ENCODE results near the gene RNU1-2.
"Not testable (repeated sequence)": the region's sequence is repeated elsewhere in the genome, so short reads cannot be mapped to it uniquely, and the experiment has no call there.

RNU1-2 gene

DNA sequence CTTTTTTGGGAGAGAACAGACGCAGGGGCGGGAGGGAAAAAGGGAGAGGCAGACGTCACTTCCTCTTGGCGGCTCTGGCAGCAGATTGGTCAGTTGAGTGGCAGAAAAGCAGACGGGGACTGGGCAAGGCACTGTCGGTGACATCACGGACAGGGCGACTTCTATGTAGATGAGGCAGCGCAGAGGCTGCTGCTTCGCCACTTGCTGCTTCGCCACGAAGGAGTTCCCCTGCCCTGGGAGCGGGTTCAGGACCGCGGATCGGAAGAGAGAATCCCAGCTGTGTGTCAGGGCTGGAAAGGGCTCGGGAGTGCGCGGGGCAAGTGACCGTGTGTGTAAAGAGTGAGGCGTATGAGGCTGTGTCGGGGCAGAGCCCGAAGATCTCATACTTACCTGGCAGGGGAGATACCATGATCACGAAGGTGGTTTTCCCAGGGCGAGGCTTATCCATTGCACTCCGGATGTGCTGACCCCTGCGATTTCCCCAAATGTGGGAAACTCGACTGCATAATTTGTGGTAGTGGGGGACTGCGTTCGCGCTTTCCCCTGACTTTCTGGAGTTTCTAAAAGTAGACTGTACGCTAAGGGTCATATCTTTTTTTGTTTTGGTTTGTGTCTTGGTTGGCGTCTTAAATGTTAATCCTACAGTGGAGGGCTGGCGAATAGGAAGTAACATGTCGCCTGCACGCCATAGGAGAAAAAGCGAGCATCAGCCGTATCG is at the start of gene RNU1-2:
Gene RNU1-2 (plus strand): TSS at position 383 of the 718 bp plus-strand sequence.
- peak; percentile 68 for DNase-seq (ENCODE audit: low read depth)

DNA sequence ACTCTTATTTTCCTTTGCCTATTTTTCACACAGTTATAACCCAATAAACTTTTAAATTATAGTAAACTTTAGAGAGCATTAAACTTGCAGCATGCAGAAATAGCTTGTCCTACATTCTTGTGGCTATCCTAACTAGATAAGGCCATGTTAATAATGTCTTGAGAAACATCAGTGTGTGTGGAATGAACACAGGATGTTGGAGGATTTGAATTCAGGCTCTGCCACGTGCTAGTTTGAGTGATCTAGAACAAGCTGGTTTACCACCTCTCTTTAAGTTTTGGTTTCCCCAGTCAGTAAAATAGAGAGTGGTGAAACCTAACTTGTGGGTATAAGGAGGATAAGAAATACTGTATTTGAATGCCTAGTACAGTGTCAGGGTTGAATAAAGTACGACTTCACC is 39.6 kb upstream of the RNU1-2 start:
- DNase-seq (ENCODE audit: low read depth) = not testable (repeated sequence)

DNA sequence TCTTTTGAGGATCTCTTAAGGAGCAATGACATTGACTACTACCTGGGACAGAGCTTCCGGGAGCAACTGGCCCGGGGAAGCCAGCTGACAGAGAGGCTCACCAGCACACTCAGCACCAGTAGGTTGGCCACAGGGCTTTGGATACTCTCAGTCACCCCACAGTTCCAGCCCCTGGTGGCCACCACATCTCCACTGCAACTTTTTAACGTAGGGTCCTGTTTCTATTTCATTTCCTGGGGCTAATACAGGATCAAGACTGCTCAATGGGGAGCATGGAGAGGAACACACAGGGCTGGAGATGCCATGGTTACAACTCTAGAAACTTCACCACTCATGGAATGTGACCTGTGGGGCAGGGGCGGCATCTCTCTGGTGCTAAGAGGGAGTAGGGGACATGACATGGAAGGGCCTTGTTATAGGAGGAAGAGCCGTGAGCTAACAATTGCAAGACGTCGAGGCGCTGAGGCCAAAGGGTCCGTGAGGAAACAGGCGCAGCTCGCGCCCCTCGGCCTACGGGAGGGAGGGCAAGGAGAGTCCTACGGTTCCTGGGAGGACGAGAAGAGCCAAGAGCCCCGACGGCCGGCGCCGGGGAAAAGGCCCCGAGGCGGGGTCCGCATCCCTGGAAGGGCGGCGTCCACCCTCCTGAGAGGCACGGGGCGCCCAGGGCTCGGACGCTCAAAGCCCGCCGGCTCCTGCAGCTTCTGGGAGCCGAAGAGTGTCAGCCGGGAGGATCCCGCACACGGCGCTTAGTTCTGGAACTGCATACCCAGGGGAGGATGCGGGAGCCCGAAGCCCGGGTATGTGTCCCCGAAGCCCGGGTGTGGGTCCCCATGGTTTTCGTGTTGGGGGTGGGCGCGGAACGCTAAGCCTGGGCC is 36.4 kb upstream of the RNU1-2 start:
- DNase-seq (ENCODE audit: low read depth) = not testable (repeated sequence)

DNA sequence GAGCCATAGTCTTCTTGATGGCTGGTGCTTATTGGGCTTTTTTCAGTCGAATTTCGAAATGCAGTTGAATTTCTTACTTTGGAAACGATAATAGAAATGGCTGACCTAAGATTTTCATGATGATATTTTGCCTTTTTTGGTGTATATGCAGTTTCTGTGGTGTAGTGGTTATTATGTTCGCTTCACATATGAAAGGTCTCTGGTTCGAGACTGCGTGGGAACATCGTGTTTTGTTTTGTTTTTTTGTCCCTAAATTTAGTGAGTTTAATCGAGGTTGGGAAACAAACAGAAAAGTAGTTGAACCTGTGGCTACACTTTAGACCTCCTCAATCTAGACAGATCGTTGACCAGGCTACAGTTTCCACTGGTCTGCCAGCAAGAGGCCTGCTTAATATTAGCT is 35.7 kb upstream of the RNU1-2 start:
- DNase-seq (ENCODE audit: low read depth) = not testable (repeated sequence)

DNA sequence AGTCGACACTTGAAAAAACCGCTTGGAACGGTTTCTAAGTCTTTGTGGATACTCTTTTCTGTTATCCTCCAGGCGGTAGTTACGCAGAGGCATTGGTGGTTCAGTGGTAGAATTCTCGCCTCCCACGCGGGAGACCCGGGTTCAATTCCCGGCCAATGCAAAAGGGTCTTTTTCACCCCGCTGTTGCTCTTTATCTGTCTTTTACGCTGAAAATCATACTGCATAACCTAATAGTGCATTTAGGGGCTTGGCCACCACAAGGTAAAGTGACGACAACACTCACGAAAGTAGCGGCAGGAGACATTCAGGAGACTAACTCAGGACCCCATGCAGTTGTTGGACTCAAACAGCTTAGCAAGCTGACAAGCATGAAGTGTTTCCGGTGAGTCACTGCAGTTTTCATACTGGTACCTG is 33.9 kb upstream of the RNU1-2 start:
- DNase-seq (ENCODE audit: low read depth) = not testable (repeated sequence)

DNA sequence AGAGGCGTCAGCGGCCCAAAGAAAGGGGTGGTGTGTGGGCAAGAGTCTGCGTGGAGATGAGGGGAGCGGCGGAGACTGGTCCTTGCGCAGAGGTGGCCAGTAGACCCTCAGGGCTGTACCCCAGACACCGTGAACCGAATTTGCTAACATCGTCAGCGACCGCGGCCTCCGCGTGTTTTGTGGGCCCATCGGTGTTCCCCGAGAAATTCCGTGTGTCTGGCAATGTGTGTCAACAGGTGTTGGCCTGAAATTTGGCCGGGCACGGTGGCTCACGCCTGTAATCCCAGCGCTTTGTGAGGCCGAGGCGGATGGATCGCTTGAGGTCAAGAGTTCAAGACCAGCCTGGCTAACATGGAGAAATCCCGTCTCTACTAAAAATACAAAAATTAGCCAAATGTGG is 33.4 kb upstream of the RNU1-2 start:
- DNase-seq (ENCODE audit: low read depth) = not testable (repeated sequence)

DNA sequence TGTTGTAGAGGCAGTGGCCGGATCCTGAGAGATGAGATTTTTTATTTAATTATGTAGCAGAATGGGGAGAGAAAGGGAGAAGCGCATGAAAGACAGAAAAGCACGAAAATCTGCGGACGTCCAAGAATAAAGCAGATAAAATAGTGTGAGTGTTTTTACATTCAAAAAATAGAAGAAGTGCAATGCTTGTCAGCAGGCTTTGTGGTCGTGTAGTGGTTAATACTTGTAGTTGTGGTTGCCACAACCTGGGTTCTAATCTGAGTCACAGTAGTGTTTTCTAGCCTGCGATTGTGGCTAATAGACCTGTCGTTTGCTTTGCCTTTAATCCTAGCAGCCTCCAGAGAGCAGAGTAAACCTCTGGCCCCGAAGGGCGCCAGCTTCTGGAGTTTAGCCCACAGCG is 32.8 kb upstream of the RNU1-2 start:
- DNase-seq (ENCODE audit: low read depth) = not testable (repeated sequence)

DNA sequence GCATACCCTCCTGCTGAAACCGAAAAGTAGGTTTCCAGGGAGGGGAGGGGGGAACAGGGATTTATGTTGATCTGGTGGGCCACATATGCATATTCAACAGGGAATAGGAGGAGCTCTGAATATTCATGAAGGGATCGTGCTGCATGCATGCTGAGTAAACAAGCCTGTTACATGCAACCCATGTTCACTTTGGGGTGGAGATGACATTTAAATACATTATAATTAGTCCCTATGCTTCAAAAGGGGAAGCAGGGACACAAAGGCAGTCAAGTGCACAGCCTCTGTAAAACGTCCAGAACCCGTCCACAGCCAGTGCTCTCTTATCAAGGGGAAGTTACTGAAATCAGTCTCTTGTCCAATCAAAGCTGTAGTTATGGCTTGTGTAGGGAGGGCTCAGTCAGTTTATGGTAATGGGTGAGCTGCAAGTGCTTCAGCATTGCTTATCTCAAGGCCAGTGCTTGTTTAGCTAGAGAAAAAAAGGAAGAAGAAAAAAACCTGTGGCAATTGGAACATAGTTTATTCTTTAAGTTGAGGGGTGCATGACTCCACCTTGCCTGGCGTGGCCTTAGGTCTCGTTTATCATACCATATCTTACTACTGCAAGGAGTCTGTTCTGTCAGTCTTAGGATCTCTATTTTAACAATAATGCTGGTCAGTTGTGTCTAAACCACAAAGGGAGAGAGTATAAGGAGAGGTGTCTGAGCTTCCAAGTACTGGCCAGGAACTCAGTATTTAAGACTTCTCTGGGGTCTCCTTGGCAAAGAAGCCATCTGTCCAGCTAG is 28.7 kb upstream of the RNU1-2 start:
- not testable (repeated sequence) for DNase-seq (ENCODE audit: low read depth)

DNA sequence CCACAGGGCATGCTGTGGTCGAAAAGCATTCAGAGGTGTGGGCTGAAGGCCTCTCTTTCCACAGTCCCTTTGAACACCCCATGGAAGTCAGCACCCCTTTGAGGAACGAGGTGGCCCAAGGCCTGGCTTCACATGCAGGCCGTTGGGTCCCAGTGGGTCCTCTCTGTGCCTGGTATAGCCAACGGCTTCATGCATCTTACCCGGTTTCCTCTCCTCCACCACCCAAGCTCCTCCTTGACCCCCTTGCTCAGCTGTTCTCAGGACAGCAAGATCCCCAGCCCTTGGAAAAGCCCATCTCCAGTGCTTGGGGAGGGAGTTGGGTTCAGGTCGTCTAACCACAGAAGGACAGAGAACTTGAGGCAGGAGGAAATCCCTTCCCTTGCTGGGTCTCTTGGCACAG is 27.0 kb upstream of the RNU1-2 start:
- not testable (repeated sequence) for DNase-seq (ENCODE audit: low read depth)

DNA sequence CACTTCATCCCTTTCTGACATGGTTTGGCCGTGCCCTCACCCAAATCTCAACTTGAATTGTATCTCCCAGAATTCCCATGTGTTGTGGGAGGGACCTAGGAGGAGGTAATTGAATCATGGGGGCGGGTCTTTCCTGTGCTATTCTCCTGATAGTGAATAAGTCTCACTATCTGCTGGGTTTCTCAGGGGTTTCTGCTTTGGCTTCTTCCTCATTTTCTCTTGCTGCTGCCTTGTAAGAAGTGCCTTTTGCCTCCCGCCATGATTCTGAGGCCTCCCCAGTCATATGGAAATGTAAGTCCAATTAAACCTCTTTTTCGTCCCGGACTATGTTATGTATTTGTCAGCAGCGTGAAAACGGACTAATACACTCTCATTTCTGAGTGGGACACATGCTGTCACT is 25.8 kb upstream of the RNU1-2 start:
- DNase-seq (ENCODE audit: low read depth) = not testable (repeated sequence)

DNA sequence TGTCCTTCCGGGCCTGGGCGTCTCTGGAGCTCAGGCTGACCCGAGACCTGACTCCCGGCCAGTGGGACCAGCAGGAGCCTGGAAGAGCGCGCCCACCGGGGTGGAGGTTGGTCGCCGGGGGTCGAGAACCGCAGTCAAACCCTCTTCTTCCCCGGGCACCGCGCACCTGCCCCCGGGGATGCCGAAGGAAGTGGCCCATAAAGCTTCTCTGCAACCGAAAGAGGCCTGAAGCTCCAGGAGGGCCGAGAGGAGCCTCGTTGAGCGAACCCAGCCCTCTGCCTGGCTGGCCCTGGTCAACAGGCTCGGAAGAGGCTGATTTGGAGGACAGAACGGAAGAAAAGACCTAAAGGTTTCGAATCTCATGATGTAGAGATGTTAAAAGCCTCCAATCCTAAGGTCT is 24.6 kb upstream of the RNU1-2 start:
- DNase-seq (ENCODE audit: low read depth) = not testable (repeated sequence)

DNA sequence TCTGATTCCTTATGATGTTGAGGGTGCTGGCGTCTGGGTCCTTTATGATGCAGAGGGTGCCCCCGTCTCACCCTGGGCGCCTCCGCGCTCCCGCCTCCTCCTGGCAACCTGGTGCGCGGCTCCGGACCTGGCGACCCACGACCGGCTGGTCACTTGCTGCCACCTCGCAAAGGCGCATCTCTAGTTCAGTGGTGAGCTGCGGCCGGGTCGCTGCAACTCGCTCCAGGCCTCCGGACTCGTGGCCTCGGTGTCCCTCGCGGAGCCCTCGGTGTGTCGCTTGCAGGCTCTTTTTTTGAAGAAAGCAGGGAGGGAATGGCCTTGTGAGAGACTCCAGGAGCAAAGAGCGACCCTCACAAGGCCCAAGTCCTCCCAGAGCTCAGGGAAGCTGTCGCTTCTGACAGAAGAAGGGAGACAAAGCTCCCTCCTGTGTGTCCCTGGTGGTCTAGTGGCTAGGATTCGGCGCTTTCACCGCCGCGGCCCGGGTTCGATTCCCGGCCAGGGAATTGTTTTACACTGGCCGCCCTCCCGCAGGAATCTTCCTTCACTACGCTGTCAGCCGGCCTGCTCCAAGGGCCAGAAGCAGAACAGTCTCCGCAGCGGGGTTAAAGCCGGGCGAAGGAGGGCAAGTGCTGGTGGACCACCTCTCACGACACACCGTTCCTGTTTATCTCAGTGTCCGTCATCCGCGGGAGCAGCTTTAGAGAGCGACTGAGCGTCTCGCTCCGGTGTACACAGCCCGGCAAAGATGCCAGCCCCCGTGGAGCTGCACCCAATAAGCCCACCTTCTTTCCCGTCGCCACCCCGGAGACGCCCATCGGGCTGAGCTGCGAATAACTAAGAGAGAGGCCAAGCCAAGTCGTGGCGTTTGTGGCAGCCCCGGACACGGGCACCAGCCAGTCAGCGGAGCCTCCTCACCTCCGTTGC is 23.4 kb upstream of the RNU1-2 start:
- DNase-seq (ENCODE audit: low read depth) = not testable (repeated sequence)

DNA sequence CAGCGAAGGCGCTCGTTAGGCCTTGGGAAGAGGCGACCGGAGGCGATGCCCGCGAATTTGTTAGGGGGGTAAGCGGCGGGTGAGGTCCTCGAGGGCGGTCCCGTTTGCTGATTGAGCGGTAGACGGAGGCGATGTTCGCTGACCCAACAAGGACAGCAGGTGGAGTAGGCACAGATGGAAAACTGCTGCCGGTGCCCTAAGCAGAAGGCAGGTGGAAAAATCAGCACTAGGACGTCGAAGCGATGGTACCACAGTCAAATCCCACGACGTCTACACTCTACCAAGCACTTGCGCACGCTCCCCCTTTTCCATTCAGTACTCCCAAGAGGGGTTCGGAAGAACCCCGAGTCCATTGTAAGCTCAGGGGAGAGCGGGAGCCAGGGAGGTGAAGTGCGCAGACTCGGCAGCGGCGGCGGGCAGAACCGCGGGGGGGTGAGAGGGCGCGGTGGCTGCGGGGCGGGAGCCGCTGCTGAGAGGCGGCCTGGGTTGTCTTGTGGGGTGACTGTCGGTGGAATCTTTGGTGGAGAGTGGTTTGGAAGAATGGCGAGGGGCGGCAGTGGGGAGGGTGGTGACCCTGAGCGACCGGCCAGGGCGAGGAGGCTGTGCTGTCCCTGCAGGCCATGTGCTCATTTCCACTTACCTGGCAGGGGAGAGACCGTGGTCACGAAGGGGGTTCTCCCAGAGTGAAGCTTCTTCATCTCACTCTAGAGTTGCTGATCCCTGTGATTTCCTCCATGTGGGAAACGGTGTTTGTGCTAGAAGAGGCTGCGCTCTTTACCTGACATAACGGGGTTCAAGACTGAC is 22.5 kb upstream of the RNU1-2 start:
- peak; percentile 60 for DNase-seq (ENCODE audit: low read depth)

DNA sequence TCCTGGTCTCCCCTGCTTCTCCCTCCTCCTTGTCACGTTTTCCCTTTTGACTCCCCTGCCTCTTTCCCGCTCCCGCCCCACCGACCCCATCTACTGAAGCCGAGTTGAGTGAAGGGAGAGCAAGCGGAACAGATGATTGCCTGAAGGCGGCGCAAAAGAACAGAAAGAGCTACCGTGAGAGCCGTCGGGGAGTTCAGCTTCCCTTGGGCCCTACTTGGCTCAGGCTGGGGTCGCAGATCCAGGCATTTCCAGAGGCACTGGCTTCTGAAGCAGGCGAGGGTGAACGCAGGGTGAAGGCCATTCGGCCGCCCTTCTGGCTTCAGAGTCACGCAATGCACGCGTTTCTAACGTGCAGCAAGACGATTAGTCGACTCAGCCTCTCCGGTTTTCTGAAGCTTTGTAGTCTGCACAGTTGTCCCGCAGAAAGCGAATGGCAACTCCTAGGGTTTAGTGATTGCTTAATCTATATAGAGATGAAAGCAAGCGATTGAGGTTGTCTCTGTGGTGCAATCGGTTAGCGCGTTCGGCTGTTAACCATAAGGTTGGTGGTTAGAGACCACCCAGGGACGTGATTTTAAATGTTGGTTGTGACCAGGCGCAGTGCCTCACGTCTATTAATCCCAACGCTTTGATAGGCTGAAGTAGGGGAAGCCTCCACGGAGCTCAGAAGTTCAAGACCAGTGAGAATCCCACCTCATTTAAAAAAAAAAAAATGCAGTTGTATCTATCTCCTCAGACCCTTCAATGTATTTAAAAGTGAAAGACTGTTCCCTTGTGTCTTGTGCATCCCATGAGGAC is 20.6 kb upstream of the RNU1-2 start:
- not testable (repeated sequence) for DNase-seq (ENCODE audit: low read depth)

DNA sequence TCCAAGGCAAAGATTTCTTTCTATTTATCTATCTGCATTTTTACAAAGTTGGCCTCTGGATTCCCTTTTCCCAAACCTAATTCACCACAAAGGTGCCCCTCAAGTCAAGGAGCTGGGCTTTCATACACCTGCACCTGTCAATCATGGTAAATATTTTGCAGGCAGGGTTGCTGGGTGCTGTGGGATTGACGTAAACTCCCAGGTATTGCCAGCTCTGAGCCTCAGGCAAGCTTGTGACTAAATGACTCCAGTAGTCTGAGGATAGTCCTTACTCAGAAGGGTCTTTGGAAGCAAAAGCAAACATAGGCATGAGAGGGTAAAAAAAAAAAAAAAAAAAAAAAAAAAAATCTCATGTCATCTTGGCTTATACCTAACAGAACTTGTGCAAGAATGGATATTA is 14.0 kb upstream of the RNU1-2 start:
- not testable (repeated sequence) for DNase-seq (ENCODE audit: low read depth)

DNA sequence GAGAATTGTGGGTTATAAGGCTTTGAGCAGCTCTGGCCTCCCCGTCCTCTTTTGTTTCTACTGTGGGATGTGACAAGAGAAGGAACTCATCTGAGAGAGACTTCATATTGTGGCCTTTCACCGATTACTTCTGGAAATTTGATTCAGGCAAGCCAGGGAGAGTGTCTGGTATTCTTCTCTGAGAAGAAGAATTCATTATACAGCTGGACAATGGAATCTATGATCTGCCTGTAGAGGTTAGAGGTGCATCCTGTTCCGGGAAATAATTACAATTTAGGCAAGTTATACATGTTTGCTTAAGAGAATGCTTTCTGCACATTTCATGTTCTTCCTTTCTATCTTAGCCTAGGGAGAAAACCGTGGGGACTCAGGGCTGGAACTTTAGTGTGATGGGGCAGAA is 12.8 kb upstream of the RNU1-2 start:
- DNase-seq (ENCODE audit: low read depth) = no peak

DNA sequence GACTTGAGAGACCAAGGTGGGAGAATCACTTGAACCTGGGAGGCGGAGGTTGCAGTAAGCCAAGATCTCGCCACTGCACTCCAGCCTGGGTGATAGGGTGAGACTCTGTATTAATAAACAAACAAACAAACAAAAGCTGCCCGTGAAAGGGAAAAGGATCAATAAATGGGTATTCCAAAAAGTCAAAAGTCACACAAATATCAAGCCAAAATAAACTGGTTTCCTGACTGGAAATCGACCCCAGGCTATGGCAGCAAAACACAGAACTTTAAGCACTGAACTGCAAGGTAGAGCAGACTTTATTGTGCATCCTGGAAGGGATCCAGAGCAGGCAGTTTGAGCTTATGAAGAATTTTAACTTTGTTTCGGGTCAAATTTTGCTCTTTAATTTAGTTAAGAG is 11.3 kb upstream of the RNU1-2 start:
- DNase-seq (ENCODE audit: low read depth) = not testable (repeated sequence)

DNA sequence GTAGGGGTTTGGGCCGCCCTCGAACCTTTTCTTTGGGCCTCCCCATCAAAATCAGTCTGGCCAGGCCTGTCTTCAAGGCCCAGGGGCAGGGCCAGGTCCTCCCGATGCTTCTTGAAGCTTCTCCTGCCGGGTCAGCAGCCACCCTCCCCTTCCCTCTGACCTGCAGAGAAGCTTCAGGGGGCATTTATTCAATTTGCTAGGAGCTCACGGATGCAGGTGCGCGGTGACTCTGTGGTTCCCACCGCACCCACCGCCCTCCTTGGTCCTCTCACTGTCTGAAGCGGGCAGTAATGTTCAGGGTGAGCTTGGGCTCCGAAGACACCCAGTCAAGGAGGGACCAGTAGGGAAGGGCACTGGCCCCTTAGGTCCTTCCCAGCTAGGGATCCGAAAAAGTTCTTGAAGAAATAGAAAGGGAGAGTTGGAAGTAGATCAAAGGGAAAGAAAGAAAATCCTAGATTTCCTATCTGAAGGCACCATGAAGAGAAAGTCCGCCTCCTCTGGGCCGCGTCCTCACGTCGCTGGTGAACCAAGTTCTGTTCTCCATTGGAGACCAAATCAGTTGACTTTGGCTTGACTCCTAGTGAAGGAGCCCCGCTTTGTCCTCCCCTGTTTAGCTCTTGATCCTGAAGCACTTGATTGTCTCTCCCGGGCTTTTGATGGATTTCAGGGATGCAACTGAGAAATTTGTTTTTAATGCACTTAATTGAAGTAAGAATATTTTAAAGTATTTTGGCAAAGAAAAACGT is 8.7 kb upstream of the RNU1-2 start:
- no peak for DNase-seq (ENCODE audit: low read depth)
